GM19372 (cell line): Measurements from ENCODE around the gene ADGRV1.

Experiments
- ATAC-seq: cut with Tn5 transposase; IDR thresholded peaks from one replicate; pipeline ENCODE4 v1.9.1; 2021; ENCODE audit warnings: mild to moderate bottlenecking, low read depth, moderate library complexity; ENCODE audit not compliant: unreplicated experiment

Gene ADGRV1

GRCh38 chr5:91119981-91120850 lies 561.6 kb downstream of the ADGRV1 start:
- ATAC-seq = no peak

GRCh38 chr5:91121347-91121993 lies 562.9 kb downstream of the ADGRV1 start:
- ATAC-seq = no peak

GRCh38 chr5:91122651-91123050 lies 564.1 kb downstream of the ADGRV1 start:
- no peak for ATAC-seq

GRCh38 chr5:91123291-91123690 lies 564.7 kb downstream of the ADGRV1 start:
- no peak for ATAC-seq

DNA sequence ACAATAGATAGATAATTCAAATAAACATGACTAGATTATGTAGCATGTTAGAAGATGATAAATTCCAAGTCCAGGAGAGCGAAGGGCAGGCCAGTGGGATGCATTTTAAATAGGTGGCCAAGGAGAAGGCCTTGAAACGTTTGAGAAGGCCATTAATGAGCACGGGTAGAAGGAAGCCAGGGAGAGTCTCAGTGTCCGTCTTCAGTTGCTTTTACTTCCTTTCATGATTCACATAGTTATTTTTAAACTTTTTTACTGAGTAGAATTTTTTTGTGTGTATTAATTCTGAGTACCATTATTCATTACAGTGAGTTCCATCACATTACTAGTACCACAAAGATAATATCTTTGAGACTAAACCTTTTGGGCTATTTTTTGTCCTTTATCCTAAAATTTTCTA lies 565.3 kb downstream of the ADGRV1 start:
- no peak for ATAC-seq

DNA sequence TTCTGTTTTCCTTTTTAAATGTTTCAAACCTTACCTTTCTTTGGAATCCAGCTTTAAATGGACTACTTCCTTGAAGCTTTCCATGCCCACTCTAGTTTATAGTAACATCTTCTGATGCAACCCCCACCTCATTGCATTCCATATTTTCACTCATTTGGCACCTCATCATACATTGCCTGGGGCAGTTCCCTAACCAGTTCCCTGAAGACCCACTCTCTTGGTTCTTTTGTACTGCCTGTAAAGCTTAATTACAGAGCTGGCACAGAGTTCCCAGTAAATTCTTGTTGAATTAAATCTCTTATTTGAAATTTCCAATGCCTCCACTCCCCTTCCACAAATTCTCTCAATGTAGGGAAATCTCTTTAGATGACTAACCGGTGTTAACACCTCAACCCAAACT lies 567.3 kb downstream of the ADGRV1 start:
- ATAC-seq = no peak

DNA sequence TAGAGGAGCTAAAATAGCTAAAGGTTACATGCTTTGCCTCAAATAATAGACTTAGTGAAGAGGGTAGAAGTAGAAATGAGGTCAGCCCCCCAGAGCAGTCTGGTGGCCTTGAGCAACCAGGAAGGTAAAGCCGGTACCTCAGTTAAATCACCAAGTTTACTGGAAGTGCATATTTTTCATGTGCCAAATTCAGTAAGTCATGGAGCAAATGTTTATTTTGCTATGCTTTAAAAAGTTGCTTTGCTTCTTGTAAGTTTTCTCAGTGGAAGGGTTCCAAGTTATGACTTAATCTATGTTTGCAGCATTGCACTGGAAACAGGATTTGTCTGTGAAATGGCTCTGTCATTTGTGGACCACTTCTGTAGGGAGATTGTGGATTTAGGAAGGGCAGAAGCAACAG lies 567.9 kb downstream of the ADGRV1 start:
- ATAC-seq = no peak

DNA sequence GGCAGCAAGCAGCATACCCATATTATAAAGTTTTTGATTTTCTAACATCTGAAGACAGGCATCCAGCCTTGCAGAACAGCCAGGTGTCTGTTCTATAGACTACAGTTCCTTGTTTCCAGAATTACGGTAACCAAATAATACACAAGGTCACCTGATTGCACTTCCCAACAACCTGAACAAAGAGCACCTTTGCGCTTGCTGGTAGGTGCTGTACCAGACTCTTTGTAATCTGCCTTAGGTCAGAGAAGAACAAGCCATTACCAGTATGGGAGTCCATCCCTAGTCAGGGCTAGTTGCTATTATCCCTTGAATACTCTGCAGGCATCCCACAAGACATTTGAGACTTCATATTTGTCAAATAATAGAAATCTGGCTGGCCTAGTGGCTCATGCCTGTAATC lies 568.3 kb downstream of the ADGRV1 start:
- no peak for ATAC-seq

DNA sequence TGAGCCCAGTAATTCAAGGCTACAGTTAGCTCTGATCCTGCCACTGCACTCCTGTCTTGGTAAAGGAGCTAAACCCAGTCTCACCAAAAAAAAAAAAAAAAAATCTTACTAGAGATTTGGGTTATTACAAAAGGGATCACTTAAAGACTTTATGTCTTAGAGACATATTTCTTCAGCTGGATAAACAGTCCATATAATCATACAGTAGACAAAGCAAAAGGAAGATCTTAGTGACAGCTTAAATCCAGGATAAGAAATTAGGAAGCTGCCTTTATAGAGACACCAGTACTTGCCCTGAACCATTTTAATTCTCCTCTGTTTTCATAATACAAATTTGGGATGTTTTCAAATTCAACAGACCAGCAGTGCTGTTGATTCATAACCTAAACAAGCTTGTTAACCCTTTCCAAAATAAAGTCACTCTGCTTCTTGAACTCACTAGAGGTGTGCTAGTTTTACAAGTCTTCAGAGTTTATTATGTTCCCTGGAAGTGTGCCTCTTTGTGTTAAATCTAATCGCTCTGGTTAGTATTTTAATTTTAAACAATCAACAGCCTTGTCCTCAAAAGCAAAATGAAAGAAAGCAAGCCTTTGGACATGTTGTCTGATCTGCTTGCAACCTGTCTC lies 569.0 kb downstream of the ADGRV1 start:
- ATAC-seq = no peak

DNA sequence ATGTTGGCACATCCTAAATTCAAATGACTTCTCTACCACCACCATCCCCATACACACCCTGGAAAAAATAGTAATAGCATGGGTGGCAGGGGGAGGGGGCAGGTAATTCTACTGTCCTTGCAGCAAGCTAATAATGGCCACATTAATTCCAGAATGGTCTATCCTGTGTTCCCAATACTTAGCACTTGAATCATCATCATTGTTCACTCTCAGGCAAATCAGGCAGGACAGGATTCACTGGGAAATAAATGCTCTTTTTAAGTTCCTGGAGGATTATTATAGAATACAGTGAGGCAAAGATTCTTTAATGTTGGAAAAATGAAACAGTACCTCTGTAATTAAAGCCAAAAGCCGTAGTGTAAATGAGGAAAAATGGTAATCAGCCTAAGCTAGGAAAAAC lies 570.0 kb downstream of the ADGRV1 start:
- no peak for ATAC-seq

GRCh38 chr5:91129748-91130147 lies 571.2 kb downstream of the ADGRV1 start:
- ATAC-seq = no peak

DNA sequence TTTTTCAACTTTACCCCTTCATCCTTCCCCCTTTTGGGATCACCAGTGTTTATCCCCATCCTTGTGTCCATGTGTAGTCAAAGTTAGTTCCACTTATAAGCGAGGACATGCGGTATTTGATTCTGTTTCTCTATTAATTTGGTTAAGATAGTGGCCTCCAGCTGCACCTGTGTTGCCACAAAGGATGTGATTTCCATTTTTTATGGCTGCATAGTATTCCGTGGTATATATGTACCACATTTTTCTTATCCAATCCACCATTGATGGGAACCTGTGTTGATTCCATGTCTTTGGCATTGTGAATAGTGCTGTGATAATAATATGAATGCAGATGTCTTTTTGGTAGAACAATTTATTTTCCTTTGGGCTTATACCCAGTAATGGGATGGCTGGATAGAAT lies 572.2 kb downstream of the ADGRV1 start:
- ATAC-seq = no peak

GRCh38 chr5:91132550-91132949 lies 574.0 kb downstream of the ADGRV1 start:
- no peak for ATAC-seq

DNA sequence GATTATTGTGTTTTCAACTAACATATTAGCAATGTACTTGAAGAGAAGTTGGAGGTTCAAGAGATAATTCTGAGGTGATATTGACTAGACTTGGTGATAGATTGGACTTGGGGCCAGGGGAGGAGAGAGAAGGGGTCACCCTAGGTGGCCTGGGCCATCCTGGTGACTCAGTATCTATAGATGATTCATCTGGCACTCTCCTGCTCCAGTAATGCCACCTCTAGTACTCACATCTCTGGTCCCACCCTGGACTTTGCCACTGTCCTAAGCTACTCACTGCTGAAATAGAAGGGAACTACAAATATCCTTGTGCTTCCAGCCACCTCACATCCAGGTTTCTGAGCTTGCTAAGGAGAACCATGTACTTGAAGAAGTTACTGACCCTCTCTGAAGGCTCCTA lies 574.6 kb downstream of the ADGRV1 start:
- ATAC-seq = no peak

DNA sequence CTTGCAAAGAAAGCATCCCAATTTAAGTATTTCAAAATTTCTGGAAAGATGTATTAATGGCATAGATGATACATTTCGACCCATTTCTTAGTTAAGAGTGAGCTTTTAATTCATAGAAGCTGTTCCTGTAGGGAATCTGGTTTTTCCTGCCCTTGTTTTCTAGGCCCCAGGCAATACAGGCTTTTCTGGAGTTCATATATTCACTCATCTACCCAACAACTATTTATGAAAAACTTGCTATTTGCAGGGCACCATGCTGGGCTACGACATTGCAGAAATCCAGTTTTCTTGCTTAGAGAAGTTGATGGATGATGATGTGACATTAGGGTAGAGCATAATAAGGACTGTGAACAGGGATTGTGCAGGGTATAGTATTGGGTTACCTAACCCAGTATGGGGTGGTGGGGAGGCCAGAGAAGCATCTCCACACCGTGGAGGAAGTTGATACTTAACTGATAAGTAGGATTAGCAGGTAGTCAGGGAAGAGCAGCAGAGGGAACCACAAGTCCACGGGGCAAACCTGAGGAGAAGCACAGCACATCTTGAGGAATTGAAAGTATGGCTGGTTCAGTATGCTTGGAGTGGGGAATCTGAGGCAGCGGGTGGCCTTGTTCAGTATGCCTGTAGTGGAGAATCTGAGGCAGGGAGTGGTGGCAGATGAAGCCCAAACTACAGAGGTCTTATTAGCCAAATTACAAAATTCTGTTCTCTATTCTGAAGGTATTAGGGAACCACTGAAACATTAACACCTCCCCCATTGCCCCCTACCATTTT lies 577.1 kb downstream of the ADGRV1 start:
- ATAC-seq = no peak

- ATAC-seq = no peak
Measured at GRCh38 chr5:91136271-91136670, 577.7 kb downstream of the ADGRV1 start.

DNA sequence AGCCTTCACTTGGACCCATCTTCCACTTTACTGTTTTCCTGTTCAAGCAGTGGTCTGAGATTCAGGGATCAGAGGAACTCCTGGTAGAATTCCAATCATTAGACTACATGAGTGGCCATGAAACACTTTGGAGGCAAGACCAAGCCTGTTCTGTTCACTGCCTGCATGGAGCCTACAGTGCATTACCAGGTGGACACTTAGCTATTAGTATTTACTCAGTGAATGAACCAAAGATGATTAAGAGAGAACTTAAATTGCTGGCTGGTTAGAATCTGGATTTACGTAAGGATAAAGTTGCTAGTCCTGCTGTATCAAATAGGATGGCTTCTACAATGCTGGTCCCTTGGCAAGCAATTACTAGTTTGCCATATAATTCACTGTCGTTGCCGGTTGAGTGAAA lies 579.0 kb downstream of the ADGRV1 start:
- no peak for ATAC-seq

- ATAC-seq = no peak
Measured at GRCh38 chr5:91139572-91140200, 581.1 kb downstream of the ADGRV1 start.

DNA sequence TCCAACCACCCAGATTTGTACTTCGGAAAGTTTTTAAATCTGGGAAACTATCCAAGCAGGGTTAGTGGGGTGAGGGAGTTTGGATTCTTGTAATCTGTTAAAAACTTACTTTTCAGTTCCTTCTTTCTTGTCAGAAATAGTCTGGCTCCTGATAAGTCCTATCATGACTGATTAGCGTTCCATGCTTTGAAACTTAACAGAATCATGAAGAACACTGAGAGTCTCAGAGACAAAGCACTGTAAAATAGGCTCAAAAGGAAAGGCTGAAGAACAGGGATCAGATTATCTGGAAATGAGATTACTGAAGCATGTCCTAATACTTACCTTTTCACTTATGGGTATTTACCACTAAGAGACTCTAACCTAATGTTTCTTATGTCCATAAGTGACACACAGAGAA lies 582.1 kb downstream of the ADGRV1 start:
- no peak for ATAC-seq

- ATAC-seq = no peak
Measured at GRCh38 chr5:91141642-91142041, 583.0 kb downstream of the ADGRV1 start.
